ENCODE measurements around the gene GIGYF2. TPM values are rescaled to one million over a fixed set of nuclear protein-coding genes. Genes with fewer than 3 reads are reported as not detected.
"Not testable (repeated sequence)": the region's sequence is repeated elsewhere in the genome, so short reads cannot be mapped to it uniquely, and the experiment has no call there.

The GIGYF2 gene
- total and polyA plus RNA-seq, 12 donors = 9.9 to 71.7 (median 66.1) TPM

GRCh38 chr2:232680006-232680405, 17.1 kb upstream of the GIGYF2 start:
- no peak for ATAC-seq
- TF ChIP-seq, protein P1, sequence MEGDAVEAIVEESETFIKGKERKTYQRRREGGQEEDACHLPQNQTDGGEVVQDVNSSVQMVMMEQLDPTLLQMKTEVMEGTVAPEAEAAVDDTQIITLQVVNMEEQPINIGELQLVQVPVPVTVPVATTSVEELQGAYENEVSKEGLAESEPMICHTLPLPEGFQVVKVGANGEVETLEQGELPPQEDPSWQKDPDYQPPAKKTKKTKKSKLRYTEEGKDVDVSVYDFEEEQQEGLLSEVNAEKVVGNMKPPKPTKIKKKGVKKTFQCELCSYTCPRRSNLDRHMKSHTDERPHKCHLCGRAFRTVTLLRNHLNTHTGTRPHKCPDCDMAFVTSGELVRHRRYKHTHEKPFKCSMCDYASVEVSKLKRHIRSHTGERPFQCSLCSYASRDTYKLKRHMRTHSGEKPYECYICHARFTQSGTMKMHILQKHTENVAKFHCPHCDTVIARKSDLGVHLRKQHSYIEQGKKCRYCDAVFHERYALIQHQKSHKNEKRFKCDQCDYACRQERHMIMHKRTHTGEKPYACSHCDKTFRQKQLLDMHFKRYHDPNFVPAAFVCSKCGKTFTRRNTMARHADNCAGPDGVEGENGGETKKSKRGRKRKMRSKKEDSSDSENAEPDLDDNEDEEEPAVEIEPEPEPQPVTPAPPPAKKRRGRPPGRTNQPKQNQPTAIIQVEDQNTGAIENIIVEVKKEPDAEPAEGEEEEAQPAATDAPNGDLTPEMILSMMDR (IDR thresholded peaks at IDR 0.05) = no peak
- no peak for DNase-seq
- H3K9me3 ChIP-seq = no peaks in the 10 kb centered on the region
- 90 to 95% methylated on average over 7 of the region's 7 CpGs for WGBS, 2 donors
- H3K27me3 ChIP-seq = no peaks in the 10 kb centered on the region
- intact Hi-C loops (cut with DNase I) = no loop called here
- no peaks in the 10 kb centered on the region for H3K4me1 ChIP-seq
- peaks cover 0 to 53% (median 0%) of the 10 kb centered on the region in 9 donors for H3K36me3 ChIP-seq
- H3K4me3 ChIP-seq = no peak overlapping the region
- no peak overlapping the region for H3K27ac ChIP-seq

- Histone ChIP-seq H3K4me1 (no peaks in the 10 kb centered on the region), H3K9me3 (no peaks in the 10 kb centered on the region), H3K27ac (no peak overlapping the region), H3K4me3 (no peak overlapping the region), H3K27me3 (no peaks in the 10 kb centered on the region), H3K36me3 (peaks cover 0 to 39% (median 0%) of the 10 kb centered on the region in 9 donors)
- TF ChIP-seq, protein P1 (IDR thresholded peaks at IDR 0.05) = no peak
- no peak for DNase-seq
- ATAC-seq = no peak
- 76% methylated on average over 10 of the region's 10 CpGs for WGBS, 2 donors
- intact Hi-C loops (cut with DNase I) = no loop called here
Measured at GRCh38 chr2:232681527-232681926, 15.6 kb upstream of the GIGYF2 start.

GRCh38 chr2:232683368-232683767, 13.8 kb upstream of the GIGYF2 start:
- intact Hi-C loops (cut with DNase I) = no loop called here
- ATAC-seq (no peak), DNase-seq (no peak)
- H3K9me3 ChIP-seq = no peaks in the 10 kb centered on the region
- 32 to 38% methylated on average over 1 of the region's 1 CpG for WGBS, 2 donors
- H3K36me3 ChIP-seq = peaks cover 0 to 23% (median 0%) of the 10 kb centered on the region in 9 donors
- no peak overlapping the region for H3K4me3 ChIP-seq
- H3K27ac ChIP-seq = no peak overlapping the region
- TF ChIP-seq, protein P1 (IDR thresholded peaks at IDR 0.05) = no peak
- H3K4me1 ChIP-seq = no peaks in the 10 kb centered on the region
- no peaks in the 10 kb centered on the region for H3K27me3 ChIP-seq

- H3K27ac ChIP-seq; H3K4me3 ChIP-seq; intact Hi-C loops (cut with DNase I); H3K9me3 ChIP-seq; H3K27me3 ChIP-seq; DNase-seq; ATAC-seq: not testable (repeated sequence)
- Histone ChIP-seq H3K4me1 (peaks cover 0 to 11% (median 6%) of the 10 kb centered on the region in 9 donors), H3K36me3 (peaks cover 0 to 18% (median 0%) of the 10 kb centered on the region in 9 donors)
- 90 to 92% methylated on average over 6 of the region's 6 CpGs for WGBS, 2 donors
Measured at GRCh38 chr2:232685391-232685790, 11.7 kb upstream of the GIGYF2 start.

DNA sequence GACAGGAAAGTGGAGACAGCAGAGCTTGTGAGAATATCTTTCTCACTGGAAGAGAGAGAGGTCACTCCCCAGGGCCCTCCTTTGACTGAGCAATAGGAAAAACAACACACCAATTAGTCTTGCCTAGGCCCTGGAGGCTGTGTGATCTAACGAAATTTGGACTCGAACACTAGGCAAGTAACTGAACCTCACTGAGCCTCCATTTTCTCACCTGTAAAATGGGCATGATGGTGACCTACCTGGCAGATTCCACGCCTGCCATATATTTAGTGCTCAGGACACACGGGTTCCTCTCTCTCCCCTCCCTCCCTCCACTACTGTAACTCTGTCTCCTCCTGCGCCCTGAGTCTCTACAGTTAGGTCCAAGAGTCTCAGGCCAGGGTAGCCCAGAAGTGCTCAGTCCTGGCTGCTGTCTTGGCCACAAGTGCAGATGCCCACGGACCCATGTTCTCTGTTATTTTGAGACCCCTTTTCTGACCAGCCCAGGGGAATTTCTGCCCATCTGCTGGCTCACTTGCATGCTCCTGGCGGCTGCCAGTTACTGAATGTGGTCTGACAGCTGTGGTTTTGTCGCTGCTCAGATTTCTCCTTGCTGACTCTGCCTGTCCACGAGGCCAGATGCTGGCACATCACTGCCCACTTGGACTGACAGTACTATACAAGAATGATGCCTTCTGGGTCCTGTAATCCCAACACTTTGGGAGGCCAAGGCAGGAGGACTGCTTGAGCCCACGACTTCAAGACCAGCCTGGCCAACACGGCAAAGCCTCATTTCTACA, 9.6 kb upstream of the GIGYF2 start:
- peaks cover 0 to 11% (median 6%) of the 10 kb centered on the region in 9 donors for H3K4me1 ChIP-seq
- WGBS, 2 donors = 84 to 85% methylated on average over 11 of the region's 11 CpGs
- H3K27ac ChIP-seq = no peak overlapping the region
- TF ChIP-seq, protein P1 (IDR thresholded peaks at IDR 0.05) = no peak
- intact Hi-C loops (cut with DNase I) = no loop called here
- ATAC-seq = no peak
- no peak for DNase-seq
- peaks cover 0 to 6% (median 0%) of the 10 kb centered on the region in 11 donors for H3K9me3 ChIP-seq
- H3K27me3 ChIP-seq = no peaks in the 10 kb centered on the region
- no peaks in the 10 kb centered on the region for H3K36me3 ChIP-seq
- no peak overlapping the region for H3K4me3 ChIP-seq
